ENCODE measurements around the gene PRLR. TPM values are rescaled to one million over a fixed set of nuclear protein-coding genes. Genes with fewer than 3 reads are reported as not detected.

PRLR gene
- total and polyA plus RNA-seq, 10 of the 15 experiments (the other 5 are each of a cell fraction or from before 2014, with no cell fraction given): 0.03 to 8.1 (median 0.20) TPM

DNA sequence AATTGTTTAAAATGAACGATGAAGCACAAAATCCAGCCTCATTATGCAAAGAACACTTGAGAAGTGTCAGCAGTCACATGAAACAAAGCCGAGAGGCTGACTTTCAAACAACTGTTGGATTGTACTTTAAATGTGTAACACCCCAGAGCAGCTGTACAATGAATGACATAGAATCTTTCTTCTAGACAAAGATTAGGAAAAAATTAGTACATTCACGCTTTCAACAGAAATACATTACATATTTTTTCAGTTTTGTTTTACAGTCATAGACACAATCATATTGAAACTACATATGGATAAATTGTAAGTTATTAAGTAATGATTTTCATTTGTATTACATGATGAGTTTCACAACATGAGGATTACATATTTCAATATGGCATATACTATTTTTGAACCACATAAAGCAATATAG lies 171.9 kb downstream of the PRLR start:
- WGBS (ENCODE audit: insufficient coverage, insufficient replicate concordance, low lambda C conversion rate, missing lambda C conversion rate): 0% methylated on average over 3 of the region's 3 CpGs
- ATAC-seq: peak; percentile 94
- H3K27me3 ChIP-seq (replicated peaks in 1 of 2; ENCODE audit: control insufficient read depth in 2 of 2, insufficient read depth in 2 of 2, low read length in 1 of 2): no peaks in the 10 kb centered on the region
- TF ChIP-seq CHD2 (IDR thresholded peaks at IDR 0.05; ENCODE audit: borderline replicate concordance, low read depth, low read length): no peak
- peak; percentile 40; the same call in 1 of the 2 replicates for TF ChIP-seq RUNX3 (IDR thresholded peaks at IDR 0.05; ENCODE audit: low read length)
- TF ChIP-seq, protein P1, sequence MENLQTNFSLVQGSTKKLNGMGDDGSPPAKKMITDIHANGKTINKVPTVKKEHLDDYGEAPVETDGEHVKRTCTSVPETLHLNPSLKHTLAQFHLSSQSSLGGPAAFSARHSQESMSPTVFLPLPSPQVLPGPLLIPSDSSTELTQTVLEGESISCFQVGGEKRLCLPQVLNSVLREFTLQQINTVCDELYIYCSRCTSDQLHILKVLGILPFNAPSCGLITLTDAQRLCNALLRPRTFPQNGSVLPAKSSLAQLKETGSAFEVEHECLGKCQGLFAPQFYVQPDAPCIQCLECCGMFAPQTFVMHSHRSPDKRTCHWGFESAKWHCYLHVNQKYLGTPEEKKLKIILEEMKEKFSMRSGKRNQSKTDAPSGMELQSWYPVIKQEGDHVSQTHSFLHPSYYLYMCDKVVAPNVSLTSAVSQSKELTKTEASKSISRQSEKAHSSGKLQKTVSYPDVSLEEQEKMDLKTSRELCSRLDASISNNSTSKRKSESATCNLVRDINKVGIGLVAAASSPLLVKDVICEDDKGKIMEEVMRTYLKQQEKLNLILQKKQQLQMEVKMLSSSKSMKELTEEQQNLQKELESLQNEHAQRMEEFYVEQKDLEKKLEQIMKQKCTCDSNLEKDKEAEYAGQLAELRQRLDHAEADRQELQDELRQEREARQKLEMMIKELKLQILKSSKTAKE (IDR thresholded peaks at IDR 0.05; ENCODE audit: low read depth, poor library complexity, severe bottlenecking): peak; percentile 32
- TF ChIP-seq, protein P2, sequence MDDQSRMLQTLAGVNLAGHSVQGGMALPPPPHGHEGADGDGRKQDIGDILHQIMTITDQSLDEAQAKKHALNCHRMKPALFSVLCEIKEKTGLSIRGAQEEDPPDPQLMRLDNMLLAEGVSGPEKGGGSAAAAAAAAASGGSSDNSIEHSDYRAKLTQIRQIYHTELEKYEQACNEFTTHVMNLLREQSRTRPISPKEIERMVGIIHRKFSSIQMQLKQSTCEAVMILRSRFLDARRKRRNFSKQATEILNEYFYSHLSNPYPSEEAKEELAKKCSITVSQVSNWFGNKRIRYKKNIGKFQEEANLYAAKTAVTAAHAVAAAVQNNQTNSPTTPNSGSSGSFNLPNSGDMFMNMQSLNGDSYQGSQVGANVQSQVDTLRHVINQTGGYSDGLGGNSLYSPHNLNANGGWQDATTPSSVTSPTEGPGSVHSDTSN (IDR thresholded peaks at IDR 0.05; ENCODE audit: insufficient replicate concordance, low read depth, low read length): no peak
- TF ChIP-seq MEF2B (IDR thresholded peaks at IDR 0.05; ENCODE audit: partially characterized antibody, poor library complexity, severe bottlenecking): no peak
- TF ChIP-seq, protein P3, sequence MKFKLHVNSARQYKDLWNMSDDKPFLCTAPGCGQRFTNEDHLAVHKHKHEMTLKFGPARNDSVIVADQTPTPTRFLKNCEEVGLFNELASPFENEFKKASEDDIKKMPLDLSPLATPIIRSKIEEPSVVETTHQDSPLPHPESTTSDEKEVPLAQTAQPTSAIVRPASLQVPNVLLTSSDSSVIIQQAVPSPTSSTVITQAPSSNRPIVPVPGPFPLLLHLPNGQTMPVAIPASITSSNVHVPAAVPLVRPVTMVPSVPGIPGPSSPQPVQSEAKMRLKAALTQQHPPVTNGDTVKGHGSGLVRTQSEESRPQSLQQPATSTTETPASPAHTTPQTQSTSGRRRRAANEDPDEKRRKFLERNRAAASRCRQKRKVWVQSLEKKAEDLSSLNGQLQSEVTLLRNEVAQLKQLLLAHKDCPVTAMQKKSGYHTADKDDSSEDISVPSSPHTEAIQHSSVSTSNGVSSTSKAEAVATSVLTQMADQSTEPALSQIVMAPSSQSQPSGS (IDR thresholded peaks at IDR 0.05; ENCODE audit: low read length): peak; percentile 50; the same call in 1 of the 2 replicates
- TF ChIP-seq KDM1A (IDR thresholded peaks at IDR 0.05; ENCODE audit: borderline replicate concordance): no peak
- no peak for TF ChIP-seq TCF3 (IDR thresholded peaks at IDR 0.05; ENCODE audit: borderline replicate concordance, insufficient read depth, low read depth, low read length)
- peak; percentile 55; the same call in 1 of the 2 replicates for TF ChIP-seq CREM (IDR thresholded peaks at IDR 0.05; ENCODE audit: low read depth)
- no peak for TF ChIP-seq FOXK2 (IDR thresholded peaks at IDR 0.05)
- peak; percentile 36 to 79; a peak in 2 of 4 replicates for TF ChIP-seq EP300 (IDR thresholded peaks at IDR 0.05; ENCODE audit: borderline replicate concordance in 1 of 2, control insufficient read depth in 1 of 2, low read depth in 2 of 2, low read length in 2 of 2)
- TF ChIP-seq, protein P4, sequence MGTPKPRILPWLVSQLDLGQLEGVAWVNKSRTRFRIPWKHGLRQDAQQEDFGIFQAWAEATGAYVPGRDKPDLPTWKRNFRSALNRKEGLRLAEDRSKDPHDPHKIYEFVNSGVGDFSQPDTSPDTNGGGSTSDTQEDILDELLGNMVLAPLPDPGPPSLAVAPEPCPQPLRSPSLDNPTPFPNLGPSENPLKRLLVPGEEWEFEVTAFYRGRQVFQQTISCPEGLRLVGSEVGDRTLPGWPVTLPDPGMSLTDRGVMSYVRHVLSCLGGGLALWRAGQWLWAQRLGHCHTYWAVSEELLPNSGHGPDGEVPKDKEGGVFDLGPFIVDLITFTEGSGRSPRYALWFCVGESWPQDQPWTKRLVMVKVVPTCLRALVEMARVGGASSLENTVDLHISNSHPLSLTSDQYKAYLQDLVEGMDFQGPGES (IDR thresholded peaks at IDR 0.05): no peak
- TF ChIP-seq FOXM1 (IDR thresholded peaks at IDR 0.05; ENCODE audit: low read depth, low read length): peak; percentile 52; the same call in 1 of the 2 replicates
- TF ChIP-seq IKZF1 (conservative IDR thresholded peaks at IDR 0.05): peak; percentile 53; the same call in 1 of the 2 replicates
- TF ChIP-seq RAD21 (IDR thresholded peaks at IDR 0.05; ENCODE audit: insufficient read depth, low read depth, low read length): no peak
- peak; percentile 67 to 71; a peak in 3 of 4 replicates for TF ChIP-seq IKZF2 (IDR thresholded peaks at IDR 0.05)
- TF ChIP-seq FOS (IDR thresholded peaks at IDR 0.05; ENCODE audit: borderline replicate concordance, extremely low read depth, insufficient read length): no peak
- TF ChIP-seq MTA2 (IDR thresholded peaks at IDR 0.05; ENCODE audit: low read depth): peak; percentile 85
- no peak for TF ChIP-seq NFYB (IDR thresholded peaks at IDR 0.05; ENCODE audit: insufficient read depth, low read depth, low read length)

More for the DNA sequence above, 171.9 kb downstream of the PRLR start:
- ChIA-PET CTCF (interaction anchor here (0.9 kb wide), 1 partner anchor 154 kb away, joined by 3 read pairs; no protein-coding TSS in a partner anchor), POLR2A (no interaction called here), SMC1A (ENCODE audit: uncharacterized antibody, unreplicated experiment) (interaction anchor here (0.7 to 1.0 kb wide), 2 partner anchors 9 to 1894 kb away, joined by 3 to 4 read pairs; no protein-coding TSS in a partner anchor), RAD21 (ENCODE audit: unreplicated experiment) (no interaction called here)
- H2AFZ ChIP-seq (ENCODE audit: control insufficient read depth, low read depth, low read length): no peak overlapping the region
- no peak overlapping the region for H3K9ac ChIP-seq (ENCODE audit: control insufficient read depth, insufficient read depth, low read length)
- H3K4me2 ChIP-seq (ENCODE audit: control insufficient read depth, insufficient read depth): no peak overlapping the region
- no peak overlapping the region for H3K27ac ChIP-seq (ENCODE audit: control insufficient read depth, insufficient read depth)
- no peaks in the 10 kb centered on the region for H3K9me3 ChIP-seq (replicated peaks; ENCODE audit: control insufficient read depth, insufficient read depth, low read length)
- intact Hi-C loops (cut with micrococcal nuclease; ENCODE audit: unreplicated experiment) (no loop called here), in situ Hi-C loops (cut with MboI) (no loop called here)
- H3K4me3 ChIP-seq: no peak overlapping the region
- no peaks in the 10 kb centered on the region for H3K36me3 ChIP-seq (ENCODE audit: control insufficient read depth in 2 of 2, insufficient read depth in 2 of 2, low read length in 1 of 2)
- H3K79me2 ChIP-seq (ENCODE audit: control insufficient read depth, insufficient read depth, low read length): no peaks in the 10 kb centered on the region
- DNase-seq (ENCODE audit: low read depth, low spot score) (peak; percentile 30), FAIRE-seq (no peak)
- H4K20me1 ChIP-seq (ENCODE audit: control insufficient read depth, insufficient read depth): no peaks in the 10 kb centered on the region
- BruUV-seq (replicated peaks): no TSS peak
- no peaks in the 10 kb centered on the region for H3K4me1 ChIP-seq (ENCODE audit: control insufficient read depth, insufficient read depth, low read length)
